Stimulated activated naive CD8-positive, alpha-beta T cell treated with anti-CD3 and anti-CD28 coated beads, Interleukin-15, Interleukin-2, amounts not matched to agents 100 U/mL and 50 U/mL, for 24 hours (primary cell): Measurements from ENCODE around the gene RTEL1.

Experiments
- ATAC-seq: fragments of 150-1000 bp; cut with Tn5 transposase; one replicate; pipeline ENCODE4 v1.10.0; 2021
- DNase-seq: peaks from one replicate; pipeline ENCODE4 v3.0.0; 2021

RTEL1 gene

GRCh38 chr20:63740627-63741353 lies 82.7 kb downstream of the RTEL1 start:
- ATAC-seq (no peak), DNase-seq (peak; percentile 39)

- ATAC-seq (no peak), DNase-seq (no peak)
These were observed 83.2 kb downstream of the RTEL1 start for GRCh38 chr20:63741354-63741675.

- DNase-seq (no peak), ATAC-seq (no peak)
These were observed 83.7 kb downstream of the RTEL1 start for GRCh38 chr20:63741676-63742380.

GRCh38 chr20:63742381-63743024 lies 84.4 kb downstream of the RTEL1 start:
- DNase-seq (no peak), ATAC-seq (no peak)

- DNase-seq (no peak), ATAC-seq (no peak)
These were observed 85.3 kb downstream of the RTEL1 start for GRCh38 chr20:63743210-63743970.

- no peak for ATAC-seq
These were observed 86.0 kb downstream of the RTEL1 start for GRCh38 chr20:63744158-63744557.

GRCh38 chr20:63744574-63745423 lies 86.7 kb downstream of the RTEL1 start:
- DNase-seq = no peak
- no peak for ATAC-seq

More at GRCh38 chr20:63744158-63744557, 86.0 kb downstream of the RTEL1 start:
- no peak for DNase-seq

GRCh38 chr20:63745424-63745805 lies 87.3 kb downstream of the RTEL1 start:
- no peak for ATAC-seq
- no peak for DNase-seq
